ENCODE measurements around the gene ETV3. TPM values are rescaled to one million over a fixed set of nuclear protein-coding genes. Genes with fewer than 3 reads are reported as not detected.

Gene ETV3
- total and polyA plus RNA-seq, 2 of the 13 experiments (the other 11 are each of a cell fraction or from before 2014, with no cell fraction given) = 4.2 to 5.8 TPM

DNA sequence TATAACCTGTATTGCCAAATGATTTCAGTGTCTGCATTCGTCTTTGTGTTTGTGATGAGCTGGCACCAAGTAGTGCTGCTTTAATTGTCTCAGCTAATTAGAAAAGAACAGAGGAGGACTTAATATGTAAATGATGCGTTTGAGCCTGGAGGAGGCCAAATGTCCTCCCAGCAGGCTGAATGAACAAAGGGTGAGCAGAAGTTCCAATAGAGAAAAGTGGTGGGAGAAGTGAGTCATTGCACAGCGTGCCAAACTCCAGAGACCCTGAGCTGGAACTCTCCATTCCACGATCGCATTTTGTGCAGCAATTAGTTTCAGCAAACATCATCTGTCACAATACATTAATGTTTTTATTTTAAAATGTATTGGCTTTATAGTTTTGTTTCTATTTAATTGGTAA, 56.5 kb downstream of the ETV3 start:
- POLR2A ChIA-PET = no interaction called here
- Histone ChIP-seq H3K4me1 (ENCODE audit: insufficient read depth, low read length) (peaks cover 14% of the 10 kb centered on the region), H3K27me3 (ENCODE audit: control insufficient read depth in 1 of 2, insufficient read depth in 2 of 2, low read length in 2 of 2) (peaks cover 0 to 1% of the 10 kb centered on the region in 2 experiments; a peak in 1 of 5 replicates), H4K20me1 (ENCODE audit: insufficient read depth, low read length) (no peaks in the 10 kb centered on the region), H3K9me3 (ENCODE audit: low read length) (no peaks in the 10 kb centered on the region), H3K4me2 (ENCODE audit: low read depth, low read length) (no peak overlapping the region), H3K9ac (ENCODE audit: insufficient read depth, low read depth, low read length) (no peak overlapping the region), H2AFZ (ENCODE audit: low read length) (no peak overlapping the region), H3K79me2 (ENCODE audit: insufficient read depth, low read length) (no peaks in the 10 kb centered on the region), H3K36me3 (replicated peaks in 1 of 2; ENCODE audit: control insufficient read depth in 1 of 2, insufficient read depth in 2 of 2, low read length in 2 of 2) (no peaks in the 10 kb centered on the region), H3K4me3 (replicated peaks in 1 of 3; ENCODE audit: insufficient read depth in 1 of 3, low read depth in 2 of 3, low read length in 3 of 3) (no peak overlapping the region), H3K27ac (ENCODE audit: extremely low read length, insufficient read depth, low read length) (no peak overlapping the region)
- DNase-seq (ENCODE audit: low spot score) (no peak), FAIRE-seq (no peak), ATAC-seq (no peak)
- WGBS (ENCODE audit: low lambda C conversion rate) = 5% methylated on average over 5 of the region's 5 CpGs
- TF ChIP-seq ELF1 (CRISPR knock-in tag; IDR thresholded peaks at IDR 0.05) = no peak
- TF ChIP-seq GABPA (IDR thresholded peaks at IDR 0.05; ENCODE audit: low read depth, low read length) = no peak
- no peak for TF ChIP-seq GABPA (CRISPR knock-in tag; IDR thresholded peaks at IDR 0.05; ENCODE audit: low read depth)
- TF ChIP-seq KLF11 (CRISPR knock-in tag; IDR thresholded peaks at IDR 0.05) = no peak
- TF ChIP-seq POLR2AphosphoS5 (IDR thresholded peaks at IDR 0.05; ENCODE audit: low read depth, low read length) = no peak
- no peak for TF ChIP-seq NR2F6 (IDR thresholded peaks at IDR 0.05)
- no peak for TF ChIP-seq NR2F6 (CRISPR knock-in tag; IDR thresholded peaks at IDR 0.05)
- no peak for TF ChIP-seq ZNF367 (CRISPR knock-in tag; IDR thresholded peaks at IDR 0.05; ENCODE audit: borderline replicate concordance)
- TF ChIP-seq NFE2L2 (IDR thresholded peaks at IDR 0.05; ENCODE audit: low read length) = no peak
- TF ChIP-seq ZC3H4 (CRISPR knock-in tag; IDR thresholded peaks at IDR 0.05; ENCODE audit: borderline replicate concordance) = no peak
- TF ChIP-seq ZSCAN25 (CRISPR knock-in tag; IDR thresholded peaks at IDR 0.05) = no peak
- TF ChIP-seq PRPF4 (IDR thresholded peaks at IDR 0.05; ENCODE audit: low read depth, low read length, poor library complexity, severe bottlenecking) = no peak
- no peak for TF ChIP-seq TRIM24 (CRISPR knock-in tag; IDR thresholded peaks at IDR 0.05)
- TF ChIP-seq MEIS1 (CRISPR knock-in tag; IDR thresholded peaks at IDR 0.05; ENCODE audit: borderline replicate concordance) = no peak
- TF ChIP-seq, protein P1, sequence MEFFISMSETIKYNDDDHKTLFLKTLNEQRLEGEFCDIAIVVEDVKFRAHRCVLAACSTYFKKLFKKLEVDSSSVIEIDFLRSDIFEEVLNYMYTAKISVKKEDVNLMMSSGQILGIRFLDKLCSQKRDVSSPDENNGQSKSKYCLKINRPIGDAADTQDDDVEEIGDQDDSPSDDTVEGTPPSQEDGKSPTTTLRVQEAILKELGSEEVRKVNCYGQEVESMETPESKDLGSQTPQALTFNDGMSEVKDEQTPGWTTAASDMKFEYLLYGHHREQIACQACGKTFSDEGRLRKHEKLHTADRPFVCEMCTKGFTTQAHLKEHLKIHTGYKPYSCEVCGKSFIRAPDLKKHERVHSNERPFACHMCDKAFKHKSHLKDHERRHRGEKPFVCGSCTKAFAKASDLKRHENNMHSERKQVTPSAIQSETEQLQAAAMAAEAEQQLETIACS (CRISPR knock-in tag; IDR thresholded peaks at IDR 0.05) = no peak
- TF ChIP-seq, protein P2, sequence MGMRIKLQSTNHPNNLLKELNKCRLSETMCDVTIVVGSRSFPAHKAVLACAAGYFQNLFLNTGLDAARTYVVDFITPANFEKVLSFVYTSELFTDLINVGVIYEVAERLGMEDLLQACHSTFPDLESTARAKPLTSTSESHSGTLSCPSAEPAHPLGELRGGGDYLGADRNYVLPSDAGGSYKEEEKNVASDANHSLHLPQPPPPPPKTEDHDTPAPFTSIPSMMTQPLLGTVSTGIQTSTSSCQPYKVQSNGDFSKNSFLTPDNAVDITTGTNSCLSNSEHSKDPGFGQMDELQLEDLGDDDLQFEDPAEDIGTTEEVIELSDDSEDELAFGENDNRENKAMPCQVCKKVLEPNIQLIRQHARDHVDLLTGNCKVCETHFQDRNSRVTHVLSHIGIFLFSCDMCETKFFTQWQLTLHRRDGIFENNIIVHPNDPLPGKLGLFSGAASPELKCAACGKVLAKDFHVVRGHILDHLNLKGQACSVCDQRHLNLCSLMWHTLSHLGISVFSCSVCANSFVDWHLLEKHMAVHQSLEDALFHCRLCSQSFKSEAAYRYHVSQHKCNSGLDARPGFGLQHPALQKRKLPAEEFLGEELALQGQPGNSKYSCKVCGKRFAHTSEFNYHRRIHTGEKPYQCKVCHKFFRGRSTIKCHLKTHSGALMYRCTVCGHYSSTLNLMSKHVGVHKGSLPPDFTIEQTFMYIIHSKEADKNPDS (CRISPR knock-in tag; IDR thresholded peaks at IDR 0.05) = no peak
- no peak for TF ChIP-seq JARID2 (CRISPR knock-in tag; IDR thresholded peaks at IDR 0.05; ENCODE audit: insufficient replicate concordance)
- TF ChIP-seq ZNF256 (CRISPR knock-in tag; conservative IDR thresholded peaks at IDR 0.05) = no peak
- TF ChIP-seq, protein P3, sequence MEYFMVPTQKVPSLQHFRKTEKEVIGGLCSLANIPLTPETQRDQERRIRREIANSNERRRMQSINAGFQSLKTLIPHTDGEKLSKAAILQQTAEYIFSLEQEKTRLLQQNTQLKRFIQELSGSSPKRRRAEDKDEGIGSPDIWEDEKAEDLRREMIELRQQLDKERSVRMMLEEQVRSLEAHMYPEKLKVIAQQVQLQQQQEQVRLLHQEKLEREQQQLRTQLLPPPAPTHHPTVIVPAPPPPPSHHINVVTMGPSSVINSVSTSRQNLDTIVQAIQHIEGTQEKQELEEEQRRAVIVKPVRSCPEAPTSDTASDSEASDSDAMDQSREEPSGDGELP (IDR thresholded peaks at IDR 0.05; ENCODE audit: borderline replicate concordance, low read depth) = no peak
- TF ChIP-seq, protein P4, sequence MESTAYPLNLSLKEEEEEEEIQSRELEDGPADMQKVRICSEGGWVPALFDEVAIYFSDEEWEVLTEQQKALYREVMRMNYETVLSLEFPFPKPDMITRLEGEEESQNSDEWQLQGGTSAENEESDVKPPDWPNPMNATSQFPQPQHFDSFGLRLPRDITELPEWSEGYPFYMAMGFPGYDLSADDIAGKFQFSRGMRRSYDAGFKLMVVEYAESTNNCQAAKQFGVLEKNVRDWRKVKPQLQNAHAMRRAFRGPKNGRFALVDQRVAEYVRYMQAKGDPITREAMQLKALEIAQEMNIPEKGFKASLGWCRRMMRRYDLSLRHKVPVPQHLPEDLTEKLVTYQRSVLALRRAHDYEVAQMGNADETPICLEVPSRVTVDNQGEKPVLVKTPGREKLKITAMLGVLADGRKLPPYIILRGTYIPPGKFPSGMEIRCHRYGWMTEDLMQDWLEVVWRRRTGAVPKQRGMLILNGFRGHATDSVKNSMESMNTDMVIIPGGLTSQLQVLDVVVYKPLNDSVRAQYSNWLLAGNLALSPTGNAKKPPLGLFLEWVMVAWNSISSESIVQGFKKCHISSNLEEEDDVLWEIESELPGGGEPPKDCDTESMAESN (CRISPR knock-in tag; conservative IDR thresholded peaks at IDR 0.05) = no peak
- CTCF ChIA-PET (ENCODE audit: low intra/inter-chr PET ratio, low total read pairs) = no interaction called here
- intact Hi-C loops (cut with micrococcal nuclease; ENCODE audit: unreplicated experiment) = no loop called here
- no TSS peak for BruUV-seq (replicated peaks)
- in situ Hi-C loops (cut with HindIII; ENCODE audit: extremely low pct_ligation_motif_present, low pct_unique_long_range_greater_than_20kb) = no loop called here
